Right atrium auricular region (tissue), 2 donors: ENCODE data around the gene GFRA1. TPM values are rescaled to one million over a fixed set of nuclear protein-coding genes. Genes with fewer than 3 reads are reported as not detected.

Experiments
- DNase-seq: peaks from one replicate; pipeline ENCODE4 v3.0.0-alpha.2; 2019; ENCODE audit warnings: low spot score
- H3K27ac ChIP-seq, 2 donors: fragments of 200-600 bp; sonication (generic); 1 replicate in 1 of 2; 2 replicates in 1 of 2; pipeline ENCODE4 v1.5.1; 2016 to 2019
- H3K27me3 ChIP-seq, 2 donors: fragments of 200-600 bp; sonication (generic); one replicate each; pipeline versions ENCODE4 v1.5.1 to v1.6.0; 2017 to 2019
- H3K36me3 ChIP-seq: fragments of 200-600 bp; sonication (generic); one replicate; pipeline ENCODE4 v1.5.1; 2016
- H3K4me1 ChIP-seq, 2 donors: fragments of 200-600 bp; sonication (generic); one replicate each; pipeline versions ENCODE4 v1.5.1 to v1.6.0; 2017 to 2019
- H3K4me3 ChIP-seq, 2 donors: fragments of 200-600 bp; sonication (generic); 1 replicate in 1 of 2; 2 replicates in 1 of 2; pipeline ENCODE4 v1.5.1; 2017 to 2019; ENCODE audit warnings: mild to moderate bottlenecking in 1 of 2, moderate library complexity in 1 of 2
- H3K9me3 ChIP-seq, 2 donors: fragments of 200-600 bp; sonication (generic); one replicate each; pipeline ENCODE4 v1.5.1; 2019
- CTCF ChIP-seq, 2 donors: fragments of 200-600 bp; sonication (generic); IDR thresholded peaks; one replicate each; pipeline ENCODE4 v1.5.1; 2019; ENCODE audit warnings: antibody characterized with exemption in 2 of 2
- total RNA-seq, 2 donors: library from RNA; depleted of rRNA; stranded (reverse); fragments of >200 nt; gene quantifications; one replicate each; pipeline ENCODE4 v1.1.0, GENCODE V29; 2016

The GFRA1 gene
- total RNA-seq, 2 donors from 2014 or later: 9.1 to 18.7 TPM

GRCh38 chr10:116118847-116119246 lies 154.2 kb downstream of the GFRA1 start:
- H3K4me3 ChIP-seq: no peak overlapping the region
- H3K36me3 ChIP-seq: no peaks in the 10 kb centered on the region
- H3K27me3 ChIP-seq: no peaks in the 10 kb centered on the region
- no peaks in the 10 kb centered on the region for H3K9me3 ChIP-seq
- no peak for DNase-seq
- TF ChIP-seq CTCF (IDR thresholded peaks at IDR 0.05): no peak
- H3K4me1 ChIP-seq: no peaks in the 10 kb centered on the region
- no peak overlapping the region for H3K27ac ChIP-seq

- peak; percentile 7 for DNase-seq
- Histone ChIP-seq H3K27me3 (no peaks in the 10 kb centered on the region), H3K27ac (no peak overlapping the region), H3K4me3 (no peak overlapping the region), H3K4me1 (no peaks in the 10 kb centered on the region), H3K36me3 (no peaks in the 10 kb centered on the region), H3K9me3 (no peaks in the 10 kb centered on the region)
- TF ChIP-seq CTCF (IDR thresholded peaks at IDR 0.05): no peak
These were observed 157.2 kb downstream of the GFRA1 start for GRCh38 chr10:116115797-116116196.

GRCh38 chr10:116115036-116115641 lies 157.9 kb downstream of the GFRA1 start:
- H3K4me3 ChIP-seq: no peak overlapping the region
- H3K27me3 ChIP-seq: no peaks in the 10 kb centered on the region
- H3K27ac ChIP-seq: no peak overlapping the region
- no peaks in the 10 kb centered on the region for H3K9me3 ChIP-seq
- no peak for TF ChIP-seq CTCF (IDR thresholded peaks at IDR 0.05)
- DNase-seq: peak; percentile 23
- H3K36me3 ChIP-seq: no peaks in the 10 kb centered on the region
- H3K4me1 ChIP-seq: no peaks in the 10 kb centered on the region

DNA sequence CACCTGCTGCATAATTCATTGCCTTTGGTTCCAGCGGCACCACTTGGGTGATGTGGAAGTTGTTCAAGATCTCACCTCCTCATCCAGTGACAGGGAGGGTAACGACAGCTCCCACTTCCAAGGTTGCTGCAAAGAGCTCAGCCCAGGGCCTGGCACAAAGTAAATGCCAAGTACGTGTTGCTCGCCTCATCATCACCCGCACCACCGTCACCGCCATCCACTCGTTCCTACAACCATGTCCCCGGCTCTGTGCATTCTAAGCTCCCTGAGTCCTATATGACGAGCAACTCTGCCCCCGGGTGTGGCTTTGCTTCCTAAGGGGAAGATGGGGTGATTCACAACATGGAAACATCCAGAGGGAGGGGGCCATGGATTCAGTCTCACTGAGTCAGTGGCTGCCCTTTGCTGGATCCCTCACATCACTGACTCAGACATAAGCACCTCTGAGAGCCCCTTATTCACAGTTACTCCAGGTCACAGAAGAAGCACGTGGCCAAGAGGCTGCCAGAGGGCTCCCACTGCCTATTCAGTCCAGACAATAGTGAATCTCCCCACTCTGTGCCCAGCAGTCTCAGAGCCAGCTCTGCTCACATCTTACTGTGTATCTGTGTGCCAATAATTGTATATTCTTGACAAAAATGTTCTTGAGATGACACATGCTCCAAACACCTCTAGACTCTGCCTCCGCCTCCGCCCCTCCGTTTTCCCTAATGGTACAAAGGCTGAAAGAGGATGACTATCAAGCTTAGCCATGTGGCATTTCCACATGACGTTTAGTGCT lies 159.1 kb downstream of the GFRA1 start:
- H3K4me1 ChIP-seq: no peaks in the 10 kb centered on the region
- no peak for DNase-seq
- no peak overlapping the region for H3K4me3 ChIP-seq
- H3K9me3 ChIP-seq: no peaks in the 10 kb centered on the region
- H3K27ac ChIP-seq: no peak overlapping the region
- no peaks in the 10 kb centered on the region for H3K36me3 ChIP-seq
- H3K27me3 ChIP-seq: no peaks in the 10 kb centered on the region
- no peak for TF ChIP-seq CTCF (IDR thresholded peaks at IDR 0.05)

GRCh38 chr10:116112232-116113231 lies 160.5 kb downstream of the GFRA1 start:
- no peak overlapping the region for H3K27ac ChIP-seq
- H3K27me3 ChIP-seq: no peaks in the 10 kb centered on the region
- no peak for TF ChIP-seq CTCF (IDR thresholded peaks at IDR 0.05)
- no peaks in the 10 kb centered on the region for H3K4me1 ChIP-seq
- no peak overlapping the region for H3K4me3 ChIP-seq
- no peak for DNase-seq
- no peaks in the 10 kb centered on the region for H3K9me3 ChIP-seq
- H3K36me3 ChIP-seq: no peaks in the 10 kb centered on the region
